PC-9 (cell line): ENCODE measurements around the gene WNT16.

Experiments
- CTCF ChIP-seq: fragments of 200-600 bp; sonication (generic); conservative IDR thresholded peaks from 2 replicates; pipeline ENCODE4 v1.6.1; 2017; ENCODE audit warnings: mixed run types, antibody characterized with exemption, mild to moderate bottlenecking, moderate library complexity
- EZH2 ChIP-seq: fragments of 200-600 bp; sonication (generic); IDR thresholded peaks from 2 replicates; pipeline ENCODE4 v1.8.0; 2017; ENCODE audit warnings: antibody characterized with exemption, low read depth

GRCh38 chr7:121373177-121373576 lies 44.4 kb downstream of the WNT16 start:
- peak; percentile 32; the same call in 1 of the 2 replicates for TF ChIP-seq CTCF
- TF ChIP-seq EZH2: no peak
